ENCODE results near the gene LYST. TPM values are rescaled to one million over a fixed set of nuclear protein-coding genes. Genes with fewer than 3 reads are reported as not detected.

The LYST gene
- polyA plus RNA-seq, 3 donors = 46.3 to 128 (median 67.9) TPM

DNA sequence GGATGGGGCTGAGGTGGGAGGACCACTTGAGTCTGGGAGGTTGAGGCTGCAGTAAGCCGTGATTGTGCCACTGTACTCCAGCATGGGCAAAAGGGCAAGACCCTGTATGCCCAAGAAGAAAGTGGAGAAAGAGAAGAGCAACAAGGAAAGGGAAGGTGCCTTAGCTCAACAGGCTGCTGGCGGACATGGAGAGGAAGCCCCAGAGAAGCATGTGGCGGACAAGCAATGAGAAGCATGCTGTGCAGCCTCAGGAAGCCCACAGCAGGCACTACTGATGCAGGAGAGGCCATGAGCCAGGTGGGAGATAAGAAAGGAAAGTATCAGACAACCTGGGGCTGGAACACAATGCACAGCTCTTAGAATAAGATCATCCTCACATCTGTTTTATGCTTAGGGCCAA, 184.5 kb downstream of the LYST start:
- TF ChIP-seq CTCF (IDR thresholded peaks at IDR 0.05) = no peak
- no peaks in the 10 kb centered on the region for H3K27me3 Mint-ChIP-seq (ENCODE audit: low read depth in 3 of 3)
- no peak overlapping the region for H3K4me3 Mint-ChIP-seq
- H3K36me3 Mint-ChIP-seq = peaks cover 71 to 85% of the 10 kb centered on the region in 2 donors
- peak overlapping the region in 3 of 7 donors; percentile 65 to 85 (median 67) for H3K27ac Mint-ChIP-seq
- H3K9ac ChIP-seq (ENCODE audit: insufficient read depth, low read length, poor library complexity, severe bottlenecking) = no peak overlapping the region
- H3K27ac ChIP-seq (ENCODE audit: low read depth in 1 of 2, low read length in 2 of 2) = no peak overlapping the region
- intact Hi-C loops (cut with micrococcal nuclease) = no loop called here
- no peaks in the 10 kb centered on the region for H3K4me1 ChIP-seq (ENCODE audit: control insufficient read depth in 1 of 2, insufficient read depth in 2 of 2, low read length in 2 of 2)
- H3K4me2 ChIP-seq (replicated peaks; ENCODE audit: extremely low read depth, low read length, poor library complexity, severe bottlenecking) = no peak overlapping the region
- peaks cover 16% of the 10 kb centered on the region for H3K79me2 ChIP-seq (ENCODE audit: insufficient read depth, low read length)
- no peak overlapping the region for H2AFZ ChIP-seq (ENCODE audit: insufficient read depth, low read depth, low read length, poor library complexity, severe bottlenecking)
- peaks cover 94 to 96% of the 10 kb centered on the region in 2 donors for H3K36me3 ChIP-seq (replicated peaks in 1 of 2; ENCODE audit: control insufficient read depth in 1 of 2, insufficient read depth in 2 of 2, low read length in 2 of 2)
- H3K4me3 ChIP-seq (replicated peaks in 1 of 3; ENCODE audit: low read depth in 2 of 3, low read length in 3 of 3) = no peak overlapping the region
- no peaks in the 10 kb centered on the region for H3K27me3 ChIP-seq (ENCODE audit: control insufficient read depth in 2 of 2, insufficient read depth in 2 of 2, low read length in 2 of 2)
- no peaks in the 10 kb centered on the region for H3K4me1 Mint-ChIP-seq
- H3K9me3 ChIP-seq (replicated peaks in 1 of 2; ENCODE audit: control insufficient read depth in 1 of 2, insufficient read depth in 1 of 2, low read length in 2 of 2) = no peaks in the 10 kb centered on the region
- no peak for DNase-seq
- H4K20me1 ChIP-seq (ENCODE audit: insufficient read depth, low read length) = peaks cover 88% of the 10 kb centered on the region
- H3K9me3 Mint-ChIP-seq = peaks cover 0 to 2% (median 0%) of the 10 kb centered on the region in 7 donors
- WGBS (ENCODE audit: insufficient coverage) = 96% methylated on average over 3 of the region's 3 CpGs

DNA sequence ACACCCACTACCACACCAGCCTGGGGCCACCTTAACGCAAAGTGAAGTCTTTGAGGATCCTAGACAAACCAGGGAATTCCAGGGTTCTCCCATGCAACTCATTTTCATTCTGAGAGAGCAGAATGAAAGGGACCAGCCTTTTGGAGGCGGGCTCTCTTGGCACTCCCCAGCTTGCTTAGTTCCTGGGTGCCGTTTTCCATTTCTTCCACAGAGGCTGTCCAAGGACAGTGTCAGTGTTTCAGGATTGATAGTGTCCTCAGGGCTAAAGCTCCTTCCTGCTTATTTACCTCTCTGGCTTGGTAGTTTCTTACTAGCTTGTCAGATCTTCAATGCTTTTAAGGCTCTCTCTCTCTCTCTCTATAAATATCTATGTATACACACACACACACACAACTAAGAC, 187.1 kb downstream of the LYST start:
- Mint-ChIP-seq H3K4me3 (no peak overlapping the region), H3K27ac (peak overlapping the region in 4 of 7 donors; percentile 23 to 75 (median 36)), H3K27me3 (ENCODE audit: low read depth in 3 of 3) (no peaks in the 10 kb centered on the region), H3K4me1 (no peaks in the 10 kb centered on the region), H3K9me3 (peaks cover 0 to 7% (median 1%) of the 10 kb centered on the region in 7 donors), H3K36me3 (peaks cover 72 to 85% of the 10 kb centered on the region in 2 donors)
- DNase-seq = no peak
- H3K27me3 ChIP-seq (ENCODE audit: control insufficient read depth in 2 of 2, insufficient read depth in 2 of 2, low read length in 2 of 2) = no peaks in the 10 kb centered on the region
- 83% methylated on average over 1 of the region's 3 CpGs for WGBS (ENCODE audit: insufficient coverage)
- peaks cover 9% of the 10 kb centered on the region for H3K79me2 ChIP-seq (ENCODE audit: insufficient read depth, low read length)
- intact Hi-C loops (cut with micrococcal nuclease) = no loop called here
- H3K27ac ChIP-seq (ENCODE audit: low read depth in 1 of 2, low read length in 2 of 2) = peak overlapping the region in 1 of 2 donors; percentile 32
- peaks cover 4 to 9% of the 10 kb centered on the region in 2 donors for H3K9me3 ChIP-seq (replicated peaks in 1 of 2; ENCODE audit: control insufficient read depth in 1 of 2, insufficient read depth in 1 of 2, low read length in 2 of 2)
- no peaks in the 10 kb centered on the region for H3K4me1 ChIP-seq (ENCODE audit: control insufficient read depth in 1 of 2, insufficient read depth in 2 of 2, low read length in 2 of 2)
- peaks cover 96% of the 10 kb centered on the region in 2 donors for H3K36me3 ChIP-seq (replicated peaks in 1 of 2; ENCODE audit: control insufficient read depth in 1 of 2, insufficient read depth in 2 of 2, low read length in 2 of 2)
- TF ChIP-seq CTCF (IDR thresholded peaks at IDR 0.05) = no peak
- no peak overlapping the region for H3K4me2 ChIP-seq (replicated peaks; ENCODE audit: extremely low read depth, low read length, poor library complexity, severe bottlenecking)
- no peak overlapping the region for H3K4me3 ChIP-seq (replicated peaks in 1 of 3; ENCODE audit: low read depth in 2 of 3, low read length in 3 of 3)
- H4K20me1 ChIP-seq (ENCODE audit: insufficient read depth, low read length) = peaks cover 82% of the 10 kb centered on the region
- no peak overlapping the region for H2AFZ ChIP-seq (ENCODE audit: insufficient read depth, low read depth, low read length, poor library complexity, severe bottlenecking)
- no peak overlapping the region for H3K9ac ChIP-seq (ENCODE audit: insufficient read depth, low read length, poor library complexity, severe bottlenecking)

Measured in CD14-positive monocyte (primary cell).